ENCODE results near the gene MTUS2.

DNA sequence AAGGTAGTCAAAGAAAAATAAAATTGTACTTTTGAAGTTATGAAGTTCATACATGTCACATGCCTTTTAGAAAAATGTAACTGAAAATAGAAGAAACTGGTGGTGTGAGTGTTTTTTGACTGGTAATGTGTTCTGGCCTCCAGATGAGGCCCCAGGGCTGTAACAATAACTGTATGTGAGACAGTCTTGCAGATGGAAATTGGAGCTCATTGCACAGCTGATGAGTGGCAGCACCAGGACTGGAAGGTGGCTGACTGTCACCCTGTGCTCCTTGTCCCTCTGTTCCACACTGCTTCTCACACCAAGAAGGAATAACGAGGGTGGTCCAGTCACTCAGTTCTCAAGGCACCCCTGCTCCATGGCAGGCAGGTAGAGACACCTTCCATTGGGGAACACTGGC is 559.7 kb downstream of the MTUS2 start:
- TF ChIP-seq, protein P1, sequence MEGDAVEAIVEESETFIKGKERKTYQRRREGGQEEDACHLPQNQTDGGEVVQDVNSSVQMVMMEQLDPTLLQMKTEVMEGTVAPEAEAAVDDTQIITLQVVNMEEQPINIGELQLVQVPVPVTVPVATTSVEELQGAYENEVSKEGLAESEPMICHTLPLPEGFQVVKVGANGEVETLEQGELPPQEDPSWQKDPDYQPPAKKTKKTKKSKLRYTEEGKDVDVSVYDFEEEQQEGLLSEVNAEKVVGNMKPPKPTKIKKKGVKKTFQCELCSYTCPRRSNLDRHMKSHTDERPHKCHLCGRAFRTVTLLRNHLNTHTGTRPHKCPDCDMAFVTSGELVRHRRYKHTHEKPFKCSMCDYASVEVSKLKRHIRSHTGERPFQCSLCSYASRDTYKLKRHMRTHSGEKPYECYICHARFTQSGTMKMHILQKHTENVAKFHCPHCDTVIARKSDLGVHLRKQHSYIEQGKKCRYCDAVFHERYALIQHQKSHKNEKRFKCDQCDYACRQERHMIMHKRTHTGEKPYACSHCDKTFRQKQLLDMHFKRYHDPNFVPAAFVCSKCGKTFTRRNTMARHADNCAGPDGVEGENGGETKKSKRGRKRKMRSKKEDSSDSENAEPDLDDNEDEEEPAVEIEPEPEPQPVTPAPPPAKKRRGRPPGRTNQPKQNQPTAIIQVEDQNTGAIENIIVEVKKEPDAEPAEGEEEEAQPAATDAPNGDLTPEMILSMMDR (IDR thresholded peaks at IDR 0.05) = no peak
- TF ChIP-seq POLR2A (IDR thresholded peaks at IDR 0.05) (no peak), POLR2AphosphoS5 (IDR thresholded peaks at IDR 0.05) (no peak)
